Loucy (cell line): Measurements from ENCODE around the gene IPO9.

Source experiments
- H2AFZ ChIP-seq: fragments of 200-600 bp; sonication (generic); 2 replicates; pipeline ENCODE4 v1.6.0; 2016; ENCODE audit warnings: antibody characterized with exemption, mild to moderate bottlenecking, low read length, moderate library complexity
- H3F3A ChIP-seq: fragments of 200-600 bp; 2 replicates; pipeline ENCODE4 v1.6.0; 2016; ENCODE audit warnings: antibody characterized with exemption, low read depth, mild to moderate bottlenecking
- H3K27me3 ChIP-seq: fragments of 200-600 bp; sonication (generic); 2 replicates; pipeline ENCODE4 v1.6.1; 2014; ENCODE audit warnings: low read length, mild to moderate bottlenecking; ENCODE audit not compliant: insufficient read depth, poor library complexity, severe bottlenecking
- H3K36me3 ChIP-seq: fragments of 200-600 bp; sonication (generic); 2 replicates; pipeline ENCODE4 v1.6.1; 2016; ENCODE audit warnings: low read length; ENCODE audit not compliant: insufficient read depth
- H3K4me1 ChIP-seq: fragments of 200-600 bp; sonication (generic); 2 replicates; pipeline ENCODE4 v1.5.1; 2014; ENCODE audit warnings: low read length, mild to moderate bottlenecking; ENCODE audit not compliant: insufficient read depth, poor library complexity, severe bottlenecking
- H3K4me2 ChIP-seq: fragments of 200-600 bp; sonication (generic); 2 replicates; pipeline ENCODE4 v1.6.0; 2014; ENCODE audit warnings: antibody characterized with exemption, low read length, low read depth, mild to moderate bottlenecking; ENCODE audit not compliant: poor library complexity, severe bottlenecking
- H3K4me3 ChIP-seq: fragments of 200-600 bp; sonication (generic); 2 replicates; pipeline ENCODE4 v1.5.1; 2014; ENCODE audit warnings: low read length, mild to moderate bottlenecking, mixed read lengths; ENCODE audit not compliant: poor library complexity, severe bottlenecking
- H3K79me2 ChIP-seq: fragments of 200-600 bp; sonication (generic); 2 replicates; pipeline ENCODE4 v1.6.1; 2014; ENCODE audit warnings: low read length; ENCODE audit not compliant: insufficient read depth
- H3K9ac ChIP-seq: fragments of 200-600 bp; sonication (generic); 2 replicates; pipeline ENCODE4 v1.6.0; 2014; ENCODE audit warnings: mild to moderate bottlenecking, low read depth, low read length, moderate library complexity; ENCODE audit not compliant: poor library complexity, severe bottlenecking
- H3K9me2 ChIP-seq: fragments of 200-600 bp; sonication (generic); replicated peaks from 2 replicates; pipeline ENCODE4 v1.6.1; 2016; ENCODE audit warnings: low read depth, low read length, mixed read lengths
- H3K9me3 ChIP-seq: fragments of 200-600 bp; sonication (generic); 2 replicates; pipeline ENCODE4 v1.6.1; 2014; ENCODE audit warnings: mild to moderate bottlenecking, antibody characterized with exemption, low read length, low read depth; ENCODE audit not compliant: insufficient read depth
- H4K20me1 ChIP-seq: fragments of 200-600 bp; sonication (generic); 2 replicates; pipeline ENCODE4 v1.6.0; 2014; ENCODE audit warnings: antibody characterized with exemption, low read length, mild to moderate bottlenecking; ENCODE audit not compliant: insufficient read depth, poor library complexity, severe bottlenecking
- EZH2phosphoT487 ChIP-seq: fragments of 200-600 bp; IDR thresholded peaks from 2 replicates; pipeline ENCODE4 v1.6.1; 2018; ENCODE audit warnings: antibody characterized with exemption, mild to moderate bottlenecking, moderate library complexity, borderline replicate concordance
- TF ChIP-seq, protein P1 (sequence below): fragments of 200-600 bp; sonication (generic); conservative IDR thresholded peaks from 2 replicates; pipeline ENCODE4 v1.5.1; 2014; ENCODE audit warnings: mild to moderate bottlenecking, antibody characterized with exemption, low read length

The IPO9 gene

DNA sequence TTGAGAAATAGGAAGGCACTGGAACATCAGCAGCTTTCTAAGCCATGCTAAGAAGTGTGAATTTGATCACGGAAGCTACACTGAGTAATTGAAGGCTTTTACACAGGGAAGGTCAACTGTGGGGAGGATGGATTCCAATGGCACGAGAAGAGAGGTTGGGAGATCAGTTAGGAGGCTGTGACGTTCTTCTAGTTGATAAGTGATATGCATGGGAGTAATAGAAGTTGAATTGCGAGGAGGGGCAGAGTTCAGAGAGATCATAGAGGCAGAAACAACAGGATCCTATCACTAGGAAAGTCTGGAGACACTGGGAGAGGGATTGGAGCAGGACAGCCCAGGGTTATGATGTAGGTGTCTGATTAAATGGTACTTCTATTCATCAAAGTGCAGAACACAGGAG, 101.2 kb downstream of the IPO9 start:
- Histone ChIP-seq H3F3A (no peaks in the 10 kb centered on the region), H3K4me3 (no peak overlapping the region), H3K36me3 (no peaks in the 10 kb centered on the region), H3K4me1 (no peaks in the 10 kb centered on the region), H2AFZ (no peak overlapping the region), H3K9ac (no peak overlapping the region), H4K20me1 (no peaks in the 10 kb centered on the region), H3K9me3 (no peaks in the 10 kb centered on the region), H3K9me2 (no peaks in the 10 kb centered on the region), H3K79me2 (no peaks in the 10 kb centered on the region), H3K27me3 (no peaks in the 10 kb centered on the region), H3K4me2 (no peak overlapping the region)
- no peak for TF ChIP-seq EZH2phosphoT487
- TF ChIP-seq, protein P1, sequence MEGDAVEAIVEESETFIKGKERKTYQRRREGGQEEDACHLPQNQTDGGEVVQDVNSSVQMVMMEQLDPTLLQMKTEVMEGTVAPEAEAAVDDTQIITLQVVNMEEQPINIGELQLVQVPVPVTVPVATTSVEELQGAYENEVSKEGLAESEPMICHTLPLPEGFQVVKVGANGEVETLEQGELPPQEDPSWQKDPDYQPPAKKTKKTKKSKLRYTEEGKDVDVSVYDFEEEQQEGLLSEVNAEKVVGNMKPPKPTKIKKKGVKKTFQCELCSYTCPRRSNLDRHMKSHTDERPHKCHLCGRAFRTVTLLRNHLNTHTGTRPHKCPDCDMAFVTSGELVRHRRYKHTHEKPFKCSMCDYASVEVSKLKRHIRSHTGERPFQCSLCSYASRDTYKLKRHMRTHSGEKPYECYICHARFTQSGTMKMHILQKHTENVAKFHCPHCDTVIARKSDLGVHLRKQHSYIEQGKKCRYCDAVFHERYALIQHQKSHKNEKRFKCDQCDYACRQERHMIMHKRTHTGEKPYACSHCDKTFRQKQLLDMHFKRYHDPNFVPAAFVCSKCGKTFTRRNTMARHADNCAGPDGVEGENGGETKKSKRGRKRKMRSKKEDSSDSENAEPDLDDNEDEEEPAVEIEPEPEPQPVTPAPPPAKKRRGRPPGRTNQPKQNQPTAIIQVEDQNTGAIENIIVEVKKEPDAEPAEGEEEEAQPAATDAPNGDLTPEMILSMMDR = no peak

- Histone ChIP-seq H3K9me3 (no peaks in the 10 kb centered on the region), H2AFZ (no peak overlapping the region), H3K36me3 (no peaks in the 10 kb centered on the region), H3K4me1 (no peaks in the 10 kb centered on the region), H3K9me2 (no peaks in the 10 kb centered on the region), H4K20me1 (no peaks in the 10 kb centered on the region), H3F3A (no peaks in the 10 kb centered on the region), H3K9ac (no peak overlapping the region), H3K27me3 (no peaks in the 10 kb centered on the region), H3K79me2 (no peaks in the 10 kb centered on the region), H3K4me2 (no peak overlapping the region), H3K4me3 (no peak overlapping the region)
- no peak for TF ChIP-seq EZH2phosphoT487
- TF ChIP-seq, protein P1 = no peak
Observed at GRCh38 chr1:201930803-201931202, 101.8 kb downstream of the IPO9 start.
